ENCODE measurements around the gene SLC2A8.

Gene SLC2A8

GRCh38 chr9:127457191-127457878, 60.4 kb downstream of the SLC2A8 start:
- no peak for DNase-seq

Data from right kidney (tissue), 1 donor.